Right lobe of liver (tissue), 4 donors: ENCODE measurements around the gene KCNA3.

ENCODE experiments used
- POLR2A ChIP-seq: fragments of 450-650 bp; IDR thresholded peaks from one replicate; pipeline ENCODE4 v1.6.1; 2017; ENCODE audit warnings: antibody characterized with exemption, mild to moderate bottlenecking
- TF ChIP-seq, protein P1 (sequence below), 4 donors: fragments of 200-600 bp in 3 of 4; fragments of 450-650 bp in 1 of 4; IDR thresholded peaks; one replicate each; pipeline versions ENCODE4 v1.5.1 to v1.8.0; 2016 to 2022; ENCODE audit warnings: antibody characterized with exemption in 4 of 4, mild to moderate bottlenecking in 2 of 4
- donor health status: DM: no; HTN: no; CAD: no.
- donor health status: DM: no; HTN: no; CAD: no.
- donor health status: DM: no; HTN: yes; CAD: no.

GRCh38 chr1:110713221-110713620 is 38.5 kb upstream of the KCNA3 start:
- TF ChIP-seq, protein P1, sequence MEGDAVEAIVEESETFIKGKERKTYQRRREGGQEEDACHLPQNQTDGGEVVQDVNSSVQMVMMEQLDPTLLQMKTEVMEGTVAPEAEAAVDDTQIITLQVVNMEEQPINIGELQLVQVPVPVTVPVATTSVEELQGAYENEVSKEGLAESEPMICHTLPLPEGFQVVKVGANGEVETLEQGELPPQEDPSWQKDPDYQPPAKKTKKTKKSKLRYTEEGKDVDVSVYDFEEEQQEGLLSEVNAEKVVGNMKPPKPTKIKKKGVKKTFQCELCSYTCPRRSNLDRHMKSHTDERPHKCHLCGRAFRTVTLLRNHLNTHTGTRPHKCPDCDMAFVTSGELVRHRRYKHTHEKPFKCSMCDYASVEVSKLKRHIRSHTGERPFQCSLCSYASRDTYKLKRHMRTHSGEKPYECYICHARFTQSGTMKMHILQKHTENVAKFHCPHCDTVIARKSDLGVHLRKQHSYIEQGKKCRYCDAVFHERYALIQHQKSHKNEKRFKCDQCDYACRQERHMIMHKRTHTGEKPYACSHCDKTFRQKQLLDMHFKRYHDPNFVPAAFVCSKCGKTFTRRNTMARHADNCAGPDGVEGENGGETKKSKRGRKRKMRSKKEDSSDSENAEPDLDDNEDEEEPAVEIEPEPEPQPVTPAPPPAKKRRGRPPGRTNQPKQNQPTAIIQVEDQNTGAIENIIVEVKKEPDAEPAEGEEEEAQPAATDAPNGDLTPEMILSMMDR (IDR thresholded peaks at IDR 0.05), result no peak
- TF ChIP-seq POLR2A, result no peak
